Measurements from ENCODE around the gene SIGLECL1.

GRCh38 chr19:51211833-51212232 lies 39.0 kb upstream of the SIGLECL1 start:
- TF ChIP-seq CTCF (IDR thresholded peaks at IDR 0.05): no peak
- TF ChIP-seq POLR2A (IDR thresholded peaks at IDR 0.05): no peak
- TF ChIP-seq POLR2AphosphoS5 (IDR thresholded peaks at IDR 0.05): no peak
